ENCODE data around the gene KLHL17. TPM values are rescaled to one million over a fixed set of nuclear protein-coding genes. Genes with fewer than 3 reads are reported as not detected.

Gene KLHL17
- total RNA-seq, 1 donor from 2014 or later = 6.4 TPM

DNA sequence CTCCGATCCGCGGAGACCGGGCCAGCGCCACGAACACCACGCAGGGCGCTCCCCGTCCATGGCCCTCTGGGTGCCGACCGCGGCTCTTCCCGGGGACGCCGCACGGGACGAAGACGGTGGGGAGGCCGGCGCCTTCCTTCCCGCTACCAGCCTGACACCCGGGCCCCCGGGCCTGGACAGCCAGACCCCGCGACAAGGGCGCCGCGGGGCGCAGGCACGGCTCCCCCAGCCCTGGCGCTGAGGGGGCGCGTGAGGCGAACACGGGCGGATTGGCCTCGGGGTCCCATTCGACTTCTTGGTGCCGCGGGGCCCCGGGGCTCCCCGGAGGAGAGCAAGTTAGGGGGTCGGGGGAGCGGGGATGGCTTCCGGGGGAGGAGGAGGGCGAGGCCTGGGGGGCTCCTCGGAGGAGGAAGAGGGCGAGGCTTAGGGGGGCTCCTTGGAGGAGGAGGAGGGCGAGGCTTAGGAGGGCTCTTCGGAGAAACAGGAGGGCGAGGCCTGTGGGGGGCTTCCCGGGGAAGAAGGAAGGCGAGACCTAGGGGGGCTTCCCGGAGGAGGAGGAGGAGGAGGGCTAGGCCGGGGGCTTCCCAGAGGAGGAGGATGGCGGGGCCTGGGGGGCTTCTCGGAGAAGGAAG is 537 bp upstream of the KLHL17 start:
- H3K9me3 ChIP-seq (replicated peaks) = no peaks in the 10 kb centered on the region
- TF ChIP-seq, protein P1, sequence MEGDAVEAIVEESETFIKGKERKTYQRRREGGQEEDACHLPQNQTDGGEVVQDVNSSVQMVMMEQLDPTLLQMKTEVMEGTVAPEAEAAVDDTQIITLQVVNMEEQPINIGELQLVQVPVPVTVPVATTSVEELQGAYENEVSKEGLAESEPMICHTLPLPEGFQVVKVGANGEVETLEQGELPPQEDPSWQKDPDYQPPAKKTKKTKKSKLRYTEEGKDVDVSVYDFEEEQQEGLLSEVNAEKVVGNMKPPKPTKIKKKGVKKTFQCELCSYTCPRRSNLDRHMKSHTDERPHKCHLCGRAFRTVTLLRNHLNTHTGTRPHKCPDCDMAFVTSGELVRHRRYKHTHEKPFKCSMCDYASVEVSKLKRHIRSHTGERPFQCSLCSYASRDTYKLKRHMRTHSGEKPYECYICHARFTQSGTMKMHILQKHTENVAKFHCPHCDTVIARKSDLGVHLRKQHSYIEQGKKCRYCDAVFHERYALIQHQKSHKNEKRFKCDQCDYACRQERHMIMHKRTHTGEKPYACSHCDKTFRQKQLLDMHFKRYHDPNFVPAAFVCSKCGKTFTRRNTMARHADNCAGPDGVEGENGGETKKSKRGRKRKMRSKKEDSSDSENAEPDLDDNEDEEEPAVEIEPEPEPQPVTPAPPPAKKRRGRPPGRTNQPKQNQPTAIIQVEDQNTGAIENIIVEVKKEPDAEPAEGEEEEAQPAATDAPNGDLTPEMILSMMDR (IDR thresholded peaks at IDR 0.05; ENCODE audit: borderline replicate concordance) = no peak
- H3K4me1 ChIP-seq = peaks cover 47% of the 10 kb centered on the region
- DNase-seq = no peak
- peaks cover 32% of the 10 kb centered on the region for H3K36me3 ChIP-seq
- no peaks in the 10 kb centered on the region for H3K27me3 ChIP-seq (ENCODE audit: low read depth)
- intact Hi-C loops (cut with micrococcal nuclease) = no loop called here
- H3K4me3 ChIP-seq = peak overlapping the region; percentile 100
- no peak overlapping the region for H3K27ac ChIP-seq (replicated peaks)

DNA sequence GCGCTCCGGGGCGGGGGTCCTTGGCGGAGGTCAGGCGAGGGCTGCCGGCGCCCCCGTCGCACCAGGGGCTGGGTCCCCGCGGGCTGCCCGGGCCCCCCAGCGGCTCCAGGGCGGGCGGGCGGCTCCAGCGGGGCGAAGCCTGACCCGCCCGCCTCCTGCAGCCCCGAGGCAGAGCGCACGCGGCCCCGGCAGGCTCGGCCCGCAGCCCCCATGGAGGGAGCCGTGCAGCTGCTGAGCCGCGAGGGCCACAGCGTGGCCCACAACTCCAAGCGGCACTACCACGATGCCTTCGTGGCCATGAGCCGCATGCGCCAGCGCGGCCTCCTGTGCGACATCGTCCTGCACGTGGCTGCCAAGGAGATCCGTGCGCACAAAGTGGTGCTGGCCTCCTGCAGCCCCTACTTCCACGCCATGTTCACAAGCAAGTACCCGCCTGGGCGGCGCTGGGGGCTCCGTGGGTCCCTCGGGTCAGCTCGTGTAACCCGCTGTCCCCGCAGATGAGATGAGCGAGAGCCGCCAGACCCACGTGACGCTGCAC is 817 bp downstream of the KLHL17 start:
- Histone ChIP-seq H3K36me3 (peaks cover 19% of the 10 kb centered on the region), H3K4me3 (peak overlapping the region; percentile 100), H3K27me3 (ENCODE audit: low read depth) (no peaks in the 10 kb centered on the region), H3K9me3 (replicated peaks) (no peaks in the 10 kb centered on the region), H3K4me1 (peaks cover 52% of the 10 kb centered on the region), H3K27ac (replicated peaks) (no peak overlapping the region)
- intact Hi-C loops (cut with micrococcal nuclease) = no loop called here
- DNase-seq = no peak
- TF ChIP-seq, protein P1 (IDR thresholded peaks at IDR 0.05; ENCODE audit: borderline replicate concordance) = no peak

- H3K27ac ChIP-seq (replicated peaks) = no peak overlapping the region
- H3K36me3 ChIP-seq = peaks cover 7% of the 10 kb centered on the region
- H3K9me3 ChIP-seq (replicated peaks) = no peaks in the 10 kb centered on the region
- DNase-seq = no peak
- H3K4me3 ChIP-seq = no peak overlapping the region
- peaks cover 5% of the 10 kb centered on the region for H3K27me3 ChIP-seq (ENCODE audit: low read depth)
- intact Hi-C loops (cut with micrococcal nuclease) = no loop called here
- H3K4me1 ChIP-seq = peaks cover 56% of the 10 kb centered on the region
- TF ChIP-seq, protein P1 (IDR thresholded peaks at IDR 0.05; ENCODE audit: borderline replicate concordance) = no peak
Observed at GRCh38 chr1:962381-963300, 2.3 kb downstream of the KLHL17 start.

GRCh38 chr1:963301-963651 is 2.9 kb downstream of the KLHL17 start:
- no peak for DNase-seq
- H3K9me3 ChIP-seq (replicated peaks) = no peaks in the 10 kb centered on the region
- TF ChIP-seq, protein P1 (IDR thresholded peaks at IDR 0.05; ENCODE audit: borderline replicate concordance) = no peak
- H3K36me3 ChIP-seq = peaks cover 7% of the 10 kb centered on the region
- intact Hi-C loops (cut with micrococcal nuclease) = no loop called here
- peaks cover 11% of the 10 kb centered on the region for H3K27me3 ChIP-seq (ENCODE audit: low read depth)
- H3K27ac ChIP-seq (replicated peaks) = no peak overlapping the region
- no peak overlapping the region for H3K4me3 ChIP-seq
- H3K4me1 ChIP-seq = peaks cover 49% of the 10 kb centered on the region

GRCh38 chr1:963746-964525 is 3.6 kb downstream of the KLHL17 start:
- no peak overlapping the region for H3K4me3 ChIP-seq
- H3K27me3 ChIP-seq (ENCODE audit: low read depth) = peaks cover 18% of the 10 kb centered on the region
- intact Hi-C loops (cut with micrococcal nuclease) = no loop called here
- H3K27ac ChIP-seq (replicated peaks) = no peak overlapping the region
- DNase-seq = no peak
- H3K4me1 ChIP-seq = peaks cover 43% of the 10 kb centered on the region
- TF ChIP-seq, protein P1 (IDR thresholded peaks at IDR 0.05; ENCODE audit: borderline replicate concordance) = no peak
- H3K9me3 ChIP-seq (replicated peaks) = no peaks in the 10 kb centered on the region
- peaks cover 7% of the 10 kb centered on the region for H3K36me3 ChIP-seq

Data from left ventricle myocardium inferior (tissue), 1 donor.